HG02852 (cell line): ENCODE data around the gene TMEM74B.

Source experiments
- ATAC-seq: cut with Tn5 transposase; IDR thresholded peaks from one replicate; pipeline ENCODE4 v1.9.1; 2021; ENCODE audit warnings: mild to moderate bottlenecking, moderate library complexity; ENCODE audit not compliant: unreplicated experiment

The TMEM74B gene

DNA sequence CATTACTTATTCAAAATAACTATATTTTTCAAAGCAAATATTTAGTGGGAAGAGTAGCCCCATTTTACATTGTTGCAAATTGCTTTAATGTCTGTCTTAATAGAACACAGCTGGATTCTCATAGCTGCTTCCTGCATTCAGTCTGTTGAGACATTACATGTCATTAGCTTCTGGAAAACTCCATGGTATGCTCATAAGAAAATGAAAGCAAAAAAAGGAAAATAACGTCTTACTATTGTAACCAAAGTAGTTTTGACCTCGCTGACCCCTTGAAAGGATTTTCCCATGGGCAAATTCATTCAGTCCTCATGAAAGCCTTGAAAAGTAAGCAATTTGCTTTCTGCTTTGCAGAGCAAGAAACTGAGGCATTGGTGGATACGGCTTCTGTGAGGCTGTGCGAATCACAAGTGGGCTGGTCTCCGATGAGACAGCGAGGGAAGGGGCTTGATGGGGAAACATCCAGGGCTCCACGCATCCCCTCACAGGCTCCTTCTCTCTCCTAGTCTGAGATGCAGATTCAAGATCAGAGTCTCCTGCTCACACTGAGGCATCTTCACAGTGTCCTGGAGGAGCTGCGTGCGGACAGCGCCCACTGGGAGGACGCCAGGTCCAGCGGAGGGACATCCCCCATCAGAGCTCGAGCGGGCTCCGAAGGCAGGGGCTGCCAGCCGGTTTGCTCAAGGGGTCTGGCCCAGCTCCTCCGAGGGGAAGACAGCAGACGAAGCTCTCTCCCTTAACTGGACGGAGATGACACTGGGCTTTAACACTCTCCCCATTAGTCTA is 21.8 kb upstream of the TMEM74B start:
- ATAC-seq: no peak

DNA sequence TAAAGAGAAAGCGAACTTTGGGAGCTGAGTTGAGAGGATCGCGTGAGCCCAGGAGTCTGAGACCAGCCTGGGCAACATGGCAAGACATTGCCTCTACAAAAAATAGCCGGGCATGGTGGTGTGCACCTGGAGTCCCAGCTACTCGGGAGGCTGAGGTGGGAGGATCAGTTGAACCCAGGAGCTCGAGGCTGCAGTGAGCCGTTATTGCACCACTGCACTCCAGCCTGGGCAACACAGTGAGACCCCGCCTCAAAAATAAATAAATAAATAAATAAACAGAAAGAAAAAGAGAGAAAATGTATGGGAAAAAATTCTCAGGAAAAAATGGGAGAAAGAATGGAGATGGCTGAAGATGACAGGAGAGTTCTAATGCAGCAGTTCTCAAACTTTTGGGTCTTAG is 21.0 kb upstream of the TMEM74B start:
- ATAC-seq: no peak

DNA sequence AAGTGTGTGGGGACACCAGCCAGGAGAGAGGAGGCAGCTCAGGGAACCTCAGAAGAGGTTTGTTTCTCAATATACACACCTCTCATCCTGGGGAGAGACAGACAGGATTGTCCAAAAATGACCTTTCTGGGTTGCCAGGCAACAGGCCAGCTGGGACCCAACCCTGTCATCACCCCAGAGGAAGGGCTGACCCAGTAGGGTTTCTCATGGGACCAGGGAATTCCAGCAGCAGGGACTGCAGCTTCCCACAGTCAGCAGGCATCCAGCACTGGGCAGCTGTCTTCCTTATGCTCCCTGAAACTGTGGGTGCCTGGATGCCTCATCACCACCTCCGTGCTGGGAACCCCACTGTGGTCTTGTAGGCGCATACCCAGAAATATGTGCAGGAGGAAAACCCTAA is 19.8 kb upstream of the TMEM74B start:
- ATAC-seq: no peak

DNA sequence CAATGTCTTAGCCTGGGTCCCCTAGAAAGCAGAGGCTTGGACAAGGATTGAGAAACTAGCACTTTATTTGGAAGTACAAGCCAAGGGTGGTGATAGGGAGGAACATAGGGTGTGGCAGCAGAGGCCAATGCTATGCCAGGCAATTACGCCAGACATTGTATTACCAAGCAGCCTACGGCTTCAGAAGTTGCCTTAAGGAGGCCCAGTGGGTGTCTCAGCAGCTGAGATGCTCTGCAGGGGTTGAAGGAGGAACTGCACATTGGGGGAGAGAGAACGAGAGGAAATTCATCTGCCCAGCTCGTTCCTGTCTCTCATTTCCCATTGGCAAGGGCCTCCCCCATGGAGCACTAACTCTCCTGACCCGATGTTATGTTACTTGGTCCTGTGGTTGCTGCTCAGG is 19.3 kb upstream of the TMEM74B start:
- ATAC-seq: no peak

DNA sequence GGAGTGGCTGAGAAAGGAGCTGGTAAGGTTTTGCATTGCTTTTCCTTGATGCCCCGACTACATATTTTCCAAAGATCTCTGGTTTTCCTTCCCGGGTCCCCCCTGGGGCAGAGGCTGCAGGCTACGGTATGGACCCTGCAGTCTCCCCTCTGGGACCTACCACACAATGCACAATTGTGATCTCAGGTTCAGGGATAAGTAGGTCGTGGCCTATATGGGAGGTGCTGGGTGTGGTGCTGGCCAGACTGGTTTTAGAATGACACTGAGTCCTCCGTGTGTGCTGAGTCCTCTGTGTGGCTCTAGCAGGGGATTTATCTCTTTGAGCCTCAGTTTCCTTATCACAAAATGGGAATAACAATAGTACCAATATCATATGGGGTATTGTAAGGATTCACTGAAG is 18.8 kb upstream of the TMEM74B start:
- ATAC-seq: no peak

DNA sequence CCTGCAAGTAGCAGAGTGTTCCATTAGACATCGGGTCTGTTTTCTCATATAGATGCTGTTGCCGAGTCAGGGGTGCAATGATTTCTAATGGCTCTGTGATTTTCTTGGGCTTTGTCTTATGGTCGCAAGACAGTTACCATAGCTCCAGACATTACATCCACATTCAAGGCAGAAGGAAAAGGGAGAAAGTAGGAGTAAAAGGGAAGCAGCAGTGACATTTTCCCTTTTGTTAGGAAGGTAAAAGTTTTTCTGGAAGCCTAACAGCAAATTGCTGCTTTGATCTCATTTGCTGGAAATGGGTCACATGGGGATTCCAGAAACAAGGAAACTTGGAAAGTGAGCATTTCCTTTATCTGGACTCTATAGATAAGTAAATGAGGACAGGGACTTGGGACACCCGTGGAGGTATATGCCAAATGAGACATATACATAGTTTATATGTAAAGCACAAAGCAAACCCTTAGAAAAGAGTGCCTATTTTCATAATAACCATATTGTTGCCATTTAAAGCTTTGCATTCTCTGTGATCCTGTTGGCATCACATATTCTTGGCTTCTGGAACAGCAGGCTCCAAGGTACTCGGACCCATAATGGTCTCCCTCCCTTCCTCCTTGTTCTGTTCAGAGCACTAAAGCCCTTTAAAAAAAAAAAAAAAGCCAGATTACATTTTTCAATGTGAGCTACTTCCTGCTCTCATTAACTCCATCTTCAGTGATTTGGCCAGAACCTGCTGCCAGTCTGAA is 18.2 kb upstream of the TMEM74B start, which contains the start of gene C20orf202:
Gene C20orf202, plus strand, starts transcription at position 693 of the 743 bp plus-strand sequence. CDS start 132 bp downstream, outside the sequence.
- ATAC-seq: no peak

DNA sequence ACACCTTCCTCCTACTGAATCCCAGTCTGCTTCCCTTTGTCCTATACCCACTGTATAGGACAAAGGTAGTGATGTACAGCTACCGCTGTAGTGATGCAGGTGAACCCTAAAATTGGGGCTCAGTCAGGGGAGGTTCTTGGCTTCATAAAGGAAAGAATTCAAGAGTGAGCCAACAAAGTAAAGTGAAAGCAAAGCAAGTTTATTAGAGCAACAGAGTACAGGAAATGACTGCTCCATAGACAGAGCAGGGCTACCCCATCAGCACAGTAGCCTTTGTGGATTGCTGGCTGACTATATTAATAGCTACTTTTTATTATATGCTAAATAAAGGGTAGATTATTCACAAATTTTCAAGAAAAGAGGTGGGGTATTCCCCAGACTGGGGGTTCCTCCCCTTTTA is 15.2 kb upstream of the TMEM74B start:
- ATAC-seq: no peak

DNA sequence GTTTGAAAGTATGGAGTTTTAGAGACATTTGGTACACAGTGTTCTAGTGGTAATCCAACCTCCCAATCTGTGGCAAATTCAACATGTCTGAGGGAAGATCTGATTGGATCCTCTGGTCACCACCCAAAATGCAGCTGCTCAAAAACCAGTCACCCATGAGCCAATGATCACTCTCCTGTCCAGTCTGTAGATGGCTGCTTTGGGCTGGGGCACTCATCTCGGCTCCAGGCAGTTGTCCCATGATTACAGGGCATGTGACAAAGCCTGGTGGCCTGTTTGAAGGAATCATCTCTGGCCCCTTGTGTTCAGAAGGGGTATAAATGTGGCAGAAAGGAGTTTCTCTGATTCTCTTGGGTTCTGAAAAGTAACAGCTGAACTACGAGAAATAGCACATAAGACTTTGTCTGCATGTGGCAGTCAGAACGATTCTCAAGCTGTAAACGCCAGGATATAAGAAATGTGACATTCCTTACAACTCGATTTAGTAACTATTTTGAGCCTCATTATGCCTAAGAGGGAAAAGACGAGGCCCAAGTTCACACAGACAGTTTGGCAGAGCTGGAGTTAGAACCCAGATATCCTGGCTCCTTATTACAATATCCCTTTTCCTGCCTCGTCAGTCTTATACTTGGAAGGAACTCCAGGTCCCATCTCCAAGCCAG is 14.6 kb upstream of the TMEM74B start:
- no peak for ATAC-seq

DNA sequence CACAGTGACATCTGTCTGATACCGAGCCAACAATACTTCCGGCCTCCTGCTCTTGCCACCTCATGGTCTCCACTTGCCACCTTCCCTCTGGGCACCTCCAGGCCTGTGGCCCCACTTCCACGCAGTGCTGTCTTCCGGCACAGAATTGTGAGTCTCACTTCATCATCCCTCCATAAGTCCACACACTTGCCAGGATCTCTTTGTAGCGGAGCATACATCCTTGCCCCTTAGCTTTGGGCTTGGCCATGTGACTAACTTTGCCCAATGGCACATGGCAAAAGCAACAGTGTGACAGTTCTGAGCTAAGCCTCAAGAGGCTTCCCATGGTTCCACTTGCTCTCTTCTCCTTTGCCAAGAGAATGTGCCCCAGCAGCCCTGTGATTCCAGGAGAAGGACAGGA is 14.0 kb upstream of the TMEM74B start:
- ATAC-seq: no peak

DNA sequence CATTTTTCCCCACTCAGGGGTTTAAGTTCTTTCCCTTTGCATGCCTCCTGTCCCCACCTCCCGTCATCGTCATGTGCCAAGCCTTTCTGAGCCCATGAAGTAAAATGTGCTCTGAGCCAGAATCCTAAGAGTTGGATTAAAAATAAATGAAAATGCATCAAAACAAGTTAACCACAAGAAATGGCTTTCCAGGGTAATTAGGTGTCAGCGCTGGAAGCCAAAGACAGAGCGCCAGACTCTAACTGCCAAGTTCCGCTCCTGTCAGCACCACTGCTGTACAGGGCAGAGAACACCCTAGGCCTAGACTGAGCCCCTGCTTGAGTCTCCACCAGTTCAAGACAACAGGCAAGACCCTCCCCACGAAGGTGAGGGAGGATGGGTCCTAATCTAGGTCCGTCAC is 13.0 kb upstream of the TMEM74B start:
- ATAC-seq: no peak

DNA sequence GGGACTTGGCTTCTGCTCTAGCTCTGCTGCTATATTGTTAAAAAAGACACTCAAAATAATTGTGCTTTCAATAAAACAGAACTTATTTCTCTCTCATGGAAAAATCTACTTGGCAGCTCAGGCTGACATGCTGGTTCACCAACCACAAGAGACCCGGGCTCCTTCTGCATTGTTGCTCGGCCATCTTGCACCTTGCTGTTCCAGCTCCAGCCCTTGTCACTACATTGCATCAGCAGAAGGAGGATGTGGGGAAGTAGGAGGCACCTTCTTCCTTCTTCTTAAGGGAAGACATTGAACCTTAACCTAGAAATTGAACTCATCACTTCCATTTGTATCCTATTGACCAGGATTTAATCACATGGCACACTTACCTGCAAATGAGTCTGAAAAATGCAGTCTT is 11.9 kb upstream of the TMEM74B start:
- no peak for ATAC-seq

DNA sequence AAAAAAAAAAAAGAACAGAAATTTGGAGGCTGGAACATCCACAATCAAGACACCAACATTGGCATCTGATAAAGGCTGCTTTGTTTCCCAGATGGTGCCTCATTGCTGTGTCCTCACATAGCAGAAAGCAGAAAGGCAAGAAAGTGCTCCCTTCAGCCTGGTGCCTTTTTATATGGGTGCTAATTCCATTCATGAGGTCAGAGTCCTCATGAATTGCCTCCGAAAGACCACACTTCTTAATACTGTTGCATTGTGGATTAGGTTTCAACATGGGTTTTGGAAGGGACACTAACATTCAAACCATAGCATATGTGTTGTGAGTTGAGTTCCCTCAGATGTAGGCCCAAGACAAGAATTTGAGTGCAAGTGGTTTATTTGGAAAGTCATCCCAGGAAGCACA is 10.4 kb upstream of the TMEM74B start:
- no peak for ATAC-seq

DNA sequence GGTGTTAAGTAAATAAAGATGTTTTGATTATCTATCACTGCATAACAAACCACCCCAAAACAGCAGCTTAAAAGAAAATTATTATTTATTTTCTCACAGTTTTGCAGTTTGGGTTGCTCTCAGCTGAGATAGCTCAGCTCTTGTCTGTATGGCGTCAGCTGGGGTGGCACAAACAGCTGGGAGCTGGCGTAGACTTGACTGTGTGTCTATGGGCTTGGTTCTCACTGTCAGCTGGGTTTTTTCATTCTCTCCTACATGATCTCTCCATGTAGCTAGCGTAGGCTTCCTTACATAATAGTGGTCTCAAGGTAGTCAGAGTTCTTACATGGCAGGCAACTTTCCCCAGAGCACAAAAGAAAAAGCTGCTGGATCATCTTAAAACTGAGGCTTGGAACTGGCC is 6.5 kb upstream of the TMEM74B start:
- no peak for ATAC-seq

DNA sequence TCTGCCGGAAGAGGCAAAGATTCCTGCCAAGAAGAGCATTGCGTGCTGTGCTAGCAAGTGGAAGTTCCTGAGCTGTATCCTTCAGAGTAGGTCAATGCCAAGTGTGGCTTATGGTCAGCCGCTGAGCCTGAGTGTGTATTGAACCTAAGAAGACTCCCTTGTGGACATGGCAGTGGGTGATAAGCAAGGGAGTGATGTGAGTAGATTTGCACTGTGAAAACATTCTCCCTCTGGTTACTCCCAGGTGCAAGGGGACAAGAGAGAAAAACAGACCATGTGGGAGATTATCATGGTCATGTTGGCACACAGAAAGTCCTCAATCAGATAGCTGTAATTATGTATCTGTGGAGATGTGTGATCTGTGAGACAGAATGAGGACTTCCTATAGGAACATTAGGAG is 6.1 kb upstream of the TMEM74B start:
- ATAC-seq: no peak

DNA sequence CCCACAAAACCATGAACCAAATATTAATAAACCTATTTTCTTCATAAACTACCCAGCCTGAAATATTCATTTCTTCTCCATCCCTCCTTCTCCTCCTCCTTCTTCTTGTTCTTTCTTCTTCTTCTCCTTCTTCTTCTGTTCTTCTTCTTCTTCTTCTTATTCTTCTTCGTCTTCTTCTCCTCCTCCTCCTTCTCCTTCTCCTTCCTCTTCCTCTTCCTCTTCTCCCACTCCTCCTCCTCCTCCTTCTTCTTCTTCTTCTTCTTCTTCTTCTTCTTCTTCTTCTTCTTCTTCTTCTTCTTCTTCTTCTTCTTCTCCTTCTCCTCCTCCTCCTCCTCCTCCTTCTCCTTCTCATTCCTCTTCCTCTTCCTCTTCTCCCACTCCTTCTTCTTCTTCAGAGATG is 5.0 kb upstream of the TMEM74B start:
- no peak for ATAC-seq

DNA sequence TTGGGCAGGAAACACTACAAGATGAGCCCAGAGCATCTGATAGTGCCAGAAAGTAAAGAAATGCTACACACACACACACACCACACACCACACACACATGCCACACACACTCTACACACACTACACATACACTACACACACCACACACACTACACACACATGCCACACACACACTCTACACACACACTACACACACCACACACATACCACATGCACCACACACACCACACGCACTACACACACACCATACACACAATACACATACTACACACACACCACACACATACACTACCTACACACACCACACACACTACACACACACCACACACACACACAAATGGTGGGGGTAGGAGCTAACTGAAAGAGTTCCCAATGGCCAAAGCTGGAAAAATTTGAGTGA is 3.6 kb upstream of the TMEM74B start:
- ATAC-seq: no peak

DNA sequence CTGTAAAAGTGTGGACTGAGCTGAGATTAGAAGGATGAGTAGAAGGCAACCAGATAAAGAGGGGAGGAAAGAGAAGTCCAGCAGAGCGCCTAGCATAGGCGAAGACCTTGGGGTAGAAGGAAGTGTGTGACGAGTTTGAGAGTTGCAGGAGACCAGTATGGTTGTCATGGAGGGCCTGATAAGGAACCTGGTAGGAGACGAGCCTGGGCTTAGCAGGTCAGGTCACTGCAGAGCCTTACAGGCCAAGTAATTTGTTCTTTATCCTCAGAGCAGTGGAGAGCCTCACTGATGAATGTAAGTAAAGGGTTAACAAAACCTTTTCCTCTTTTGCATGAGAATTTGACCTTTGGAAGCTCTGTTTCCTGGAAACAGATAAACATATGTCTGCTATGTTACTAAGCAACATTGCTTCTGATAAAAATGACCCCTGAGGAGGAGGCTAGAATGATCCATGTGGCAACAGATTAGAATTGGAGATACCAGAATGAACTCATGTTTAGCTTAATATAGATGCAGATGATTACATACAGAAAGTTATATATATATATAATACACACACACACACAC is 2.9 kb upstream of the TMEM74B start:
- ATAC-seq: no peak

DNA sequence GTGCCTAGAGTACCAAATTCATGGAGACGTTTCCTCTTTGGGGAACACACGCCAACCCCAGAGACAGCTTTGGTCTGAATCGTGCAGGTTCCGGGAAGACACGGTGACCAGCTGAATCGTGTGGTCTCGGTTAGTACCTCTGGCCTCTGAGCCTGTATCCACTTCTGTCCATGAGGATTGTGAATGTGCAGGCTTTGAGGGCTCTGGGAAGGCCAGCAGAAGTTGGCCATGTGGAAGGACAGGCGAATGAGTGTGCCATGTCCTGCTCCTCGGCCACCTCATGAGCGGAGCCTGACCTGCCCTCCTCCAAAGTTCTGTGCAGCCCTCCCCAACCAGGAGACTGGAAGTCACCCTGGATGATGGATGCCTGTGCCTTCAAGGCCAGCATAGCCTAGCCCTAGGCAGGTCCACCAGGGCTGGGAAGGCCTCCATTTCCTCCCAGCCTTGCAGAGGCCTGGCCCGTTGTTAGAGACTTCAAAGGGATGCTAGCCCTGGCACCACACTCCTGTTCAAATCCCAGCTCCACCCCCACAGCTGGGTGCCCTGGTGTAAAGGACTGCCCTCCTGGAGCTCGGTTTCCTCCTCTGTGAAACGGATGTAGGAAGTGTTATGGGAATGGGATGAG is 1.7 kb upstream of the TMEM74B start:
- no peak for ATAC-seq

DNA sequence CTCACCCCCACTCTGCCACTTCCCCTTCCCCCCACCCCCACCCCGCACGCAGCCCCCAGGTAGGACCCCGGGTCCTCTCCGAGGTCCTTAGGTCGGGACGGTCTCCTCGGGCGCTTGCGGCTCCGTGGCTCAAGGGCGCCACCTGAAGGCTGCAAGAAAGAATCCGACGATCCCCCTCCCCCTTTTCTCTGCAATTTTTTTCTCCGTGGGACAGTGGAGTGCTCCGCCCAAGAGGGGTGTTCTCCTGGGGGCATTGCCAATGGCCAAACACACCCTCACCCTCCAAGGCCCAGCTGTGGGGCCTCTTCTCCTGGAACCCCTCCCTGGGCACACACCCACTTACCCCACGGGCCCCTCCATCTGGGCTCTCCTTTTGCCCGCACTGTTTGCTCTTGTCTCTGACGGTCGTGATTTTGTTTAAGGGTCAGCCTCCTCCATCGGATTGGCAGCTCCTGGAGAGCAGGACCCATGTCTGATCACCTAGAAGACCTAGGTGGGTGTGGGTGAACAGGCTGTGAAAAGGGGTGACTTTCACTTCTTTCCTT is 1.1 kb upstream of the TMEM74B start:
- ATAC-seq: no peak

DNA sequence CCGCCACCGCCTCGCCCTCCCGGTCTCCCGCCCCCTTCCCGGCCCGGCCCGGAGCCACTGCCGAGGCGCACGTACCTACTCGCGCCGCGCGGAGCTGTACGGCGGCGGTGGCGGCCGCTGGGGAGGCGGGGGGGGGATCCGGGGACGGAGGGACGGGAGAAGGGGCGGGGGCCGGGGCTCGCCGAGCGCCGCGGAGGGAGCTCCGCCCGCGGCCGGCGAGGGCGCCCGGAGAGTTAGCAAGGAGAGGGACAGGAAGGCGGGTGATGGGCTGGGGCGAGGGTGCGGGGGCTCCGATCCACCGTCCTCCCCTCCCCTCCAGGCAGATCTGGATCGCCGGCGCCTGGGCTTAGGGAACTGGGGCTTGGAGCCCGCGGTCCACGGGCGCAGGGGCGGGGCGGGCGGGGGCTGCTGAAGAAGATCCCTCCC is 548 bp upstream of the TMEM74B start:
- no peak for ATAC-seq

DNA sequence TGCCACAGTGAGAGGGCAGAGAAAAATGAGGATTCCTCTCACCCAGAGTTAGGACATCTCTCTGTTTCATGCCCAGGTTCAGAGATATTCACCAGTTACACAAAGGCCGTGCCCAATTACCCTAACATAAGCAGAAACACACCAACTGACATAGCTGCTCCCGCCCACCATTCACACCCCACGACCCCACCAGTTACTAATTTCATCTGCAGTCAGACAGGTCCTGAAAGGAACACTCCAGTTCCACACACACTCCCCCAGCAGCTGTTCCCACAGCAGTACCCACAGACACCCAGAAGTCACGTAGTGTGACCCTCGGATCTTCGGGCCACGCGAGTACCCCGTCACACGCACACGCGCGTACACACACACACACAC is 532 bp downstream of the TMEM74B start:
- ATAC-seq: no peak
